Calu3 (cell line): ENCODE data around the gene BCAR1. TPM values are rescaled to one million over a fixed set of nuclear protein-coding genes. Genes with fewer than 3 reads are reported as not detected.
A peak's percentile ranks its signal among the peaks of the same experiment; 100 is the strongest.
"Not testable (repeated sequence)": the region's sequence is repeated elsewhere in the genome, so short reads cannot be mapped to it uniquely, and the experiment has no call there.

Experiments
- BruUV-seq: library from RNA; stranded (reverse); fragments of 400-500 nt; replicated peaks from 2 replicates; lab custom pipeline; 2021; lab: Mats Ljungman, UMichigan
- CTCF ChIA-PET: fragments of 300-600 bp; sonication (Branson Sonifier 250); formaldehyde crosslinking; loops from one replicate; lab custom pipeline; 2022; ENCODE audit warnings: antibody characterized with exemption; lab: Charles Lee
- DNase-seq: peaks from one replicate; pipeline ENCODE4 v3.0.0; 2022
- H3K27ac Mint-ChIP-seq: one replicate; pipeline ENCODE4 v1.8.0; 2022; ENCODE audit warnings: mixed read lengths; ENCODE audit not compliant: unreplicated experiment
- H3K27me3 Mint-ChIP-seq: one replicate; pipeline ENCODE4 v1.8.0; 2022; ENCODE audit warnings: mixed read lengths; ENCODE audit not compliant: unreplicated experiment
- H3K36me3 Mint-ChIP-seq: one replicate; pipeline ENCODE4 v1.8.0; 2022; ENCODE audit warnings: mild to moderate bottlenecking, moderate library complexity, mixed read lengths; ENCODE audit not compliant: insufficient read depth, unreplicated experiment
- H3K4me1 Mint-ChIP-seq: one replicate; pipeline ENCODE4 v1.8.0; 2022; ENCODE audit warnings: mild to moderate bottlenecking, low read depth, mixed read lengths; ENCODE audit not compliant: unreplicated experiment
- H3K4me3 Mint-ChIP-seq: one replicate; pipeline ENCODE4 v1.8.0; 2022; ENCODE audit warnings: mild to moderate bottlenecking, low read depth, moderate library complexity, mixed read lengths; ENCODE audit not compliant: unreplicated experiment
- H3K9me3 Mint-ChIP-seq: one replicate; pipeline ENCODE4 v1.8.0; 2022; ENCODE audit warnings: low read depth, mixed read lengths; ENCODE audit not compliant: unreplicated experiment
- CTCF ChIP-seq: fragments of 200-600 bp; IDR thresholded peaks from one replicate; pipeline ENCODE4 v1.8.0; 2022; ENCODE audit warnings: antibody characterized with exemption; ENCODE audit not compliant: unreplicated experiment
- intact Hi-C: fragments of 100-400 bp; cut with micrococcal nuclease; formaldehyde crosslinking; loops from one replicate; pipeline ENCODE4 v1.10.0; 2022; ENCODE audit not compliant: unreplicated experiment
- total RNA-seq: library from RNA; stranded (reverse); gene quantifications from 2 replicates; pipeline ENCODE4 v1.2.3, GENCODE V29; 2022

BCAR1 gene
- total RNA-seq, 1 experiment from 2014 or later: 153 TPM

- H3K36me3 Mint-ChIP-seq: peaks cover 12% of the 10 kb centered on the region
- H3K9me3 Mint-ChIP-seq: no peaks in the 10 kb centered on the region
- BruUV-seq: no TSS peak
- DNase-seq: no peak
- CTCF ChIA-PET: no interaction called here
- TF ChIP-seq CTCF: no peak
- H3K27me3 Mint-ChIP-seq: no peaks in the 10 kb centered on the region
- intact Hi-C loops: loop anchor here (2.0 kb wide), 1 partner anchor 33 kb away; no protein-coding TSS in a partner anchor
- no peak overlapping the region for H3K4me3 Mint-ChIP-seq
- no peak overlapping the region for H3K27ac Mint-ChIP-seq
- peaks cover 29% of the 10 kb centered on the region for H3K4me1 Mint-ChIP-seq
These were observed 20.1 kb upstream of the BCAR1 start for GRCh38 chr16:75271441-75272096.

- H3K4me1 Mint-ChIP-seq: peaks cover 39% of the 10 kb centered on the region
- peaks cover 34% of the 10 kb centered on the region for H3K36me3 Mint-ChIP-seq
- intact Hi-C loops, DNase-seq, H3K27me3 Mint-ChIP-seq, H3K4me3 Mint-ChIP-seq, H3K27ac Mint-ChIP-seq, BruUV-seq, CTCF ChIA-PET, H3K9me3 Mint-ChIP-seq: not testable (repeated sequence)
These were observed 17.9 kb upstream of the BCAR1 start for GRCh38 chr16:75269358-75269757.

GRCh38 chr16:75267631-75268264 is 16.3 kb upstream of the BCAR1 start:
- TF ChIP-seq CTCF: no peak
- peaks cover 41% of the 10 kb centered on the region for H3K4me1 Mint-ChIP-seq
- peak; percentile 76 for DNase-seq
- CTCF ChIA-PET: interaction anchor here (0.7 to 0.9 kb wide), 2 partner anchors 34 to 305 kb away, joined by 3 to 4 read pairs; no protein-coding TSS in a partner anchor
- intact Hi-C loops: no loop called here
- no peaks in the 10 kb centered on the region for H3K27me3 Mint-ChIP-seq
- peaks cover 45% of the 10 kb centered on the region for H3K36me3 Mint-ChIP-seq
- H3K4me3 Mint-ChIP-seq: no peak overlapping the region
- no TSS peak for BruUV-seq
- H3K9me3 Mint-ChIP-seq: no peaks in the 10 kb centered on the region
- H3K27ac Mint-ChIP-seq: no peak overlapping the region

GRCh38 chr16:75266738-75267630 is 15.6 kb upstream of the BCAR1 start:
- DNase-seq: no peak
- CTCF ChIA-PET: interaction anchor here (0.6 to 1.2 kb wide), 3 partner anchors 39 to 305 kb away, joined by 3 to 4 read pairs (median 3); no protein-coding TSS in a partner anchor
- peaks cover 44% of the 10 kb centered on the region for H3K4me1 Mint-ChIP-seq
- peak overlapping the region; percentile 89 for H3K4me3 Mint-ChIP-seq
- TF ChIP-seq CTCF: no peak
- BruUV-seq: no TSS peak
- intact Hi-C loops: no loop called here
- H3K27ac Mint-ChIP-seq: peak overlapping the region; percentile 90
- no peaks in the 10 kb centered on the region for H3K9me3 Mint-ChIP-seq
- H3K36me3 Mint-ChIP-seq: peaks cover 52% of the 10 kb centered on the region
- H3K27me3 Mint-ChIP-seq: no peaks in the 10 kb centered on the region
